Endodermal cell (in vitro differentiated cells): ENCODE results near the gene TNFRSF21. TPM values are rescaled to one million over a fixed set of nuclear protein-coding genes. Genes with fewer than 3 reads are reported as not detected.

Source experiments
- DNase-seq: peaks from one replicate; pipeline ENCODE4 v3.0.0-alpha.2; 2017
- H3K27ac ChIP-seq: 2 replicates; pipeline ENCODE4 v1.5.1; 2013; ENCODE audit warnings: mild to moderate bottlenecking, low read depth, low read length, moderate library complexity
- H3K27me3 ChIP-seq: 2 replicates; pipeline ENCODE4 v1.6.1; 2013; ENCODE audit warnings: mild to moderate bottlenecking, low read length, moderate library complexity; ENCODE audit not compliant: insufficient read depth, control insufficient read depth, poor library complexity, severe bottlenecking
- H3K36me3 ChIP-seq: 2 replicates; pipeline ENCODE4 v1.7.0; 2013; ENCODE audit warnings: mild to moderate bottlenecking, low read length, moderate library complexity; ENCODE audit not compliant: control insufficient read depth, insufficient read depth
- H3K4me1 ChIP-seq: one replicate; pipeline ENCODE4 v1.7.0; 2013; ENCODE audit warnings: low read length; ENCODE audit not compliant: control insufficient read depth, insufficient read depth
- H3K4me3 ChIP-seq: 2 replicates; pipeline ENCODE4 v1.5.1; 2013; ENCODE audit warnings: mild to moderate bottlenecking, low read length, moderate library complexity
- H3K9ac ChIP-seq: 2 replicates; pipeline ENCODE4 v1.6.1; 2013; ENCODE audit warnings: mild to moderate bottlenecking, low read length, moderate library complexity; ENCODE audit not compliant: poor library complexity, severe bottlenecking; ENCODE audit errors: extremely low read depth
- H3K9me3 ChIP-seq: 2 replicates; pipeline ENCODE4 v1.6.1; 2013; ENCODE audit warnings: mild to moderate bottlenecking, low read length, moderate library complexity; ENCODE audit not compliant: control insufficient read depth
- H3K27ac Mint-ChIP-seq: 2 replicates; pipeline ENCODE4 v1.8.0; 2020; ENCODE audit warnings: mixed read lengths
- H3K27me3 Mint-ChIP-seq: 2 replicates; pipeline ENCODE4 v1.8.0; 2021; ENCODE audit warnings: mild to moderate bottlenecking, mixed read lengths; ENCODE audit not compliant: insufficient read depth
- H3K36me3 Mint-ChIP-seq: 2 replicates; pipeline ENCODE4 v1.8.0; 2020; ENCODE audit warnings: low read depth, mixed read lengths
- H3K4me1 Mint-ChIP-seq: 2 replicates; pipeline ENCODE4 v1.8.0; 2020; ENCODE audit warnings: mixed read lengths
- H3K4me3 Mint-ChIP-seq: 2 replicates; pipeline ENCODE4 v1.8.0; 2020; ENCODE audit warnings: mild to moderate bottlenecking, moderate library complexity, mixed read lengths
- H3K9me3 Mint-ChIP-seq: 2 replicates; pipeline ENCODE4 v1.8.0; 2020; ENCODE audit warnings: mild to moderate bottlenecking, mixed read lengths
- WGBS, 2 experiments: methylation state at CpG; one replicate each; pipeline versions ENCODE4 v1.1.5 to v1.1.7; 2013; ENCODE audit warnings: missing lambda C conversion rate in 2 of 2, mixed read lengths in 1 of 2; ENCODE audit not compliant: insufficient coverage in 1 of 2, insufficient read length in 1 of 2; 5-methylcytosine and 5-hydroxymethylcytosine counted together
- long read RNA-seq, 4 experiments: library from polyadenylated mRNA in 2 of 4; library from RNA in 1 of 4; library from capped mRNA in 1 of 4; stranded (forward) in 3 of 4; unstranded in 1 of 4; transcript quantifications; one replicate each; pipeline ENCODE4 v2.0.0, GENCODE V29; 2020 to 2021; ENCODE audit warnings: inconsistent platforms in 1 of 4
- polyA plus RNA-seq, 2 experiments: library from polyadenylated mRNA; stranded (reverse); fragments of 50-300 nt; gene quantifications; one replicate each; pipeline ENCODE4 v1.2.3, GENCODE V29; 2013
- total RNA-seq, 2 donors: library from RNA; stranded (reverse); fragmentation: NEBNext Ultra II Directional in 1 of 2; extraction: Animal tissue kit (Norgen Biotek cat#: 25700) in 1 of 2; gene quantifications; 2 replicates in 1 of 2; 3 replicates in 1 of 2; pipeline ENCODE4 v1.2.1, GENCODE V29; 2021
- TF ChIP-seq, protein P1 (sequence below): fragments of 200-600 bp; sonication (generic); conservative IDR thresholded peaks from 2 replicates; pipeline ENCODE4 v1.5.0; 2021; ENCODE audit warnings: antibody characterized with exemption, mild to moderate bottlenecking

The TNFRSF21 gene, protein sequence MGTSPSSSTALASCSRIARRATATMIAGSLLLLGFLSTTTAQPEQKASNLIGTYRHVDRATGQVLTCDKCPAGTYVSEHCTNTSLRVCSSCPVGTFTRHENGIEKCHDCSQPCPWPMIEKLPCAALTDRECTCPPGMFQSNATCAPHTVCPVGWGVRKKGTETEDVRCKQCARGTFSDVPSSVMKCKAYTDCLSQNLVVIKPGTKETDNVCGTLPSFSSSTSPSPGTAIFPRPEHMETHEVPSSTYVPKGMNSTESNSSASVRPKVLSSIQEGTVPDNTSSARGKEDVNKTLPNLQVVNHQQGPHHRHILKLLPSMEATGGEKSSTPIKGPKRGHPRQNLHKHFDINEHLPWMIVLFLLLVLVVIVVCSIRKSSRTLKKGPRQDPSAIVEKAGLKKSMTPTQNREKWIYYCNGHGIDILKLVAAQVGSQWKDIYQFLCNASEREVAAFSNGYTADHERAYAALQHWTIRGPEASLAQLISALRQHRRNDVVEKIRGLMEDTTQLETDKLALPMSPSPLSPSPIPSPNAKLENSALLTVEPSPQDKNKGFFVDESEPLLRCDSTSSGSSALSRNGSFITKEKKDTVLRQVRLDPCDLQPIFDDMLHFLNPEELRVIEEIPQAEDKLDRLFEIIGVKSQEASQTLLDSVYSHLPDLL
- total RNA-seq, result 10 to 100 TPM; 63.3 to 93.2 TPM
- 35.5 TPM for polyA plus RNA-seq (2013, experiment 1 of 2)
- 44.5 TPM for polyA plus RNA-seq (2013, experiment 2 of 2)
- long read RNA-seq, experiment 1, transcript TNFRSF21-201 (6 exons, 3,595 nt), result major isoform, 9 of 31 reads
- long read RNA-seq, experiment 1, partial matches to known transcripts, result 20 of 31 reads
- long read RNA-seq, experiment 1, other reads (novel, unspliced or antisense), result 2 of 31 reads
- long read RNA-seq, experiment 2, transcript TNFRSF21-201 (6 exons, 3,595 nt), result major isoform, 273 of 302 reads
- long read RNA-seq, experiment 2, partial matches to known transcripts, result 12 of 302 reads
- long read RNA-seq, experiment 2, other reads (novel, unspliced or antisense), result 17 of 302 reads
- long read RNA-seq, experiment 3, transcript TNFRSF21-201 (6 exons, 3,595 nt), result major isoform, 404 of 447 reads
- long read RNA-seq, experiment 3, partial matches to known transcripts, result 20 of 447 reads
- long read RNA-seq, experiment 3, other reads (novel, unspliced or antisense), result 23 of 447 reads
- long read RNA-seq, experiment 4, partial matches to known transcripts, result 8 of 8 reads
- long read RNA-seq, experiment 4, other reads (novel, unspliced or antisense), result 0 of 8 reads

DNA sequence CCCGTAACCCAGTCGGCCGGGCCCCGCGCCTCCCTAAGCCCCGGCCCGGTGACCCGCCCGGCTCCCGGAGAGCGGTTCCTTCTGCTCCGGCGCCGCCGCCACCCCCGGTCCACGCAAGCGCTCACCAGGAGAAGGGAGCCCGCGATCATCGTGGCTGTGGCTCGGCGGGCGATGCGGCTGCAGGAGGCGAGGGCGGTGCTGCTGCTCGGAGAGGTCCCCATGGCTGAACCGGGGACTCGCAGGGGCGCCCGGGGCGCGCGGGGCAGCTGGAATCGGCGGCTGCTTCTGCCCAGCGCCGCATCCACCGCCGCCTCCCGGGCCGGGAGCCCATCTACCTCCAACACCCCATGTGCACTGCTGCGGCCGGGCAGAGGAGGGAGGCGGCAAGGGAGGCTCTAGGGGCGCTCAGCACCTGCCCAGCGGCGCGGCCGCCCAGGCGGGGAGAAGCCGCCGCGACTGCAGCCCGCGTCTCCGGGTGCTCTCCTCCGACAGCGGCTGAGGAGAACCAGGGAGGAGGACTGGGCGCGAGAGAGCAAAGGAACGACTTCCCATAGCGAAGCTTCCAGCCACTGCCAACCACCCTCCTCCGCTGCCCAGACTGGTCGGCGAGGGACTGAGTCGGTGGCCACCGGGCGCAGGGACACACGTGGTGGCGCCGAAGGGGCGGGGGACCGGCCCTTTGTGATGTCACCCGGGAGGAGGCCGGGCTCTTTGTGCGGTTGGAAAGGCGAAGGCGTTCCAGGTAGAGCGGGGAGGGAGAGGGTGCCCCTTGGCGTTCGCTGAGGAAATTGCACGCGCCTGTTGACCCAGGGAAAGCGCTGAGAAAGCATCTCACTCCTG lies at the start of gene TNFRSF21:
Gene TNFRSF21 (minus strand): TSS at position 615 of the 840 bp plus-strand sequence. CDS start 394 bp downstream, at position 221.
- DNase-seq, result peak; percentile 98
- H3K9ac ChIP-seq, result peak within 1 kb of the TSS; percentile 69
- H3K4me3 ChIP-seq, result peak within 1 kb of the TSS; percentile 91
- peaks cover 13% of the 10 kb centered on the region for H3K36me3 Mint-ChIP-seq
- H3K27me3 Mint-ChIP-seq, result no peaks in the 10 kb centered on the region
- 0% methylated on average over 86 of the region's 86 CpGs; no CpG with 5 or more reads in 1 of the 2 experiments for WGBS, 2 experiments
- no peaks in the 10 kb centered on the region for H3K27me3 ChIP-seq
- peaks cover 27% of the 10 kb centered on the region for H3K9me3 ChIP-seq
- H3K4me1 ChIP-seq, result peaks cover 4% of the 10 kb centered on the region
- TF ChIP-seq, protein P1, sequence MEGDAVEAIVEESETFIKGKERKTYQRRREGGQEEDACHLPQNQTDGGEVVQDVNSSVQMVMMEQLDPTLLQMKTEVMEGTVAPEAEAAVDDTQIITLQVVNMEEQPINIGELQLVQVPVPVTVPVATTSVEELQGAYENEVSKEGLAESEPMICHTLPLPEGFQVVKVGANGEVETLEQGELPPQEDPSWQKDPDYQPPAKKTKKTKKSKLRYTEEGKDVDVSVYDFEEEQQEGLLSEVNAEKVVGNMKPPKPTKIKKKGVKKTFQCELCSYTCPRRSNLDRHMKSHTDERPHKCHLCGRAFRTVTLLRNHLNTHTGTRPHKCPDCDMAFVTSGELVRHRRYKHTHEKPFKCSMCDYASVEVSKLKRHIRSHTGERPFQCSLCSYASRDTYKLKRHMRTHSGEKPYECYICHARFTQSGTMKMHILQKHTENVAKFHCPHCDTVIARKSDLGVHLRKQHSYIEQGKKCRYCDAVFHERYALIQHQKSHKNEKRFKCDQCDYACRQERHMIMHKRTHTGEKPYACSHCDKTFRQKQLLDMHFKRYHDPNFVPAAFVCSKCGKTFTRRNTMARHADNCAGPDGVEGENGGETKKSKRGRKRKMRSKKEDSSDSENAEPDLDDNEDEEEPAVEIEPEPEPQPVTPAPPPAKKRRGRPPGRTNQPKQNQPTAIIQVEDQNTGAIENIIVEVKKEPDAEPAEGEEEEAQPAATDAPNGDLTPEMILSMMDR, result peak; percentile 94
- peaks cover 16% of the 10 kb centered on the region for H3K9me3 Mint-ChIP-seq
- H3K4me3 Mint-ChIP-seq, result peak within 1 kb of the TSS; percentile 89
- H3K27ac ChIP-seq, result peak within 1 kb of the TSS; percentile 88
- H3K4me1 Mint-ChIP-seq, result peaks cover 31% of the 10 kb centered on the region
- H3K27ac Mint-ChIP-seq, result peak within 1 kb of the TSS; percentile 91
- H3K36me3 ChIP-seq, result peaks cover 23% of the 10 kb centered on the region

DNA sequence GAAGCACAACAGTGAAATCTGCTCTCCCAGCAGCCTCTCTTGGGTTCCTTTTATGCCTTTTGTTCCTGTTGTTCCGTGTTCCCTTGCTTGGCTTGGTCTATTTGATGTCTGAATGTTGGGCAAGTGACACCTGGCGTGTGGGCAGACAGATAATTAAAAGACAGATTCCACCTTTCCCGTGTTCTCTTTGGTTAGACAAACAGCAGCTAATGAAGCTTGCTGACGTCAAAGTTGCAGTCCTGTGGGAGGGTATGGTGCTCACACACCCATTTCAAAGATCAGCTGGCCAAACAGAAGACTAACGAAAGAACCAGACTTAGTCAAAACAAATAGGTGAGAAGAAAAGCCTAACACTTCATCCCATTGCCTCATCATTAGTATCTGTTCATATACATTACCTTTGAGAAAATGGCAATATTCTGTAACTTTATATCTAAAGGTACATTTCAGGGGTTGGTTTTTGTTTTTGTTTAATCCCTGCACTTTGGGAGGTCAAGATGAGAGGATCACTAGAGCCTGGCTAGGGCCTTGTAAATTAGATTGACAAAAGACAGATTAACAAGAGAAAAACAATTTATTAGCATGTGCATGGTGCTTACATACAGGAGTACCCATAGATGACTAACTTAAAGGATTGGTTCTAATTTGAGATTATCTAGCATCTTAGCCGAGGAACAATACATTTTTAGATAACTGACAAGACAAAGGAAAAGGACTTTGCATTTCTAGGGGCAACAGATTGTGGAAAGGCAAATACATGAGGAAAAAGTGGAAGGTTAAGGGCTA lies 48.9 kb upstream of the TNFRSF21 start:
- TF ChIP-seq, protein P1, result no peak
- Histone ChIP-seq H3K9me3 (no peaks in the 10 kb centered on the region), H3K9ac (no peak overlapping the region), H3K4me3 (no peak overlapping the region), H3K27me3 (no peaks in the 10 kb centered on the region), H3K36me3 (no peaks in the 10 kb centered on the region), H3K27ac (no peak overlapping the region), H3K4me1 (peaks cover 4% of the 10 kb centered on the region)
- Mint-ChIP-seq H3K36me3 (no peaks in the 10 kb centered on the region), H3K27me3 (no peaks in the 10 kb centered on the region), H3K4me3 (no peak overlapping the region), H3K4me1 (peaks cover 20% of the 10 kb centered on the region), H3K27ac (no peak overlapping the region), H3K9me3 (no peaks in the 10 kb centered on the region)
- no peak for DNase-seq
- WGBS, 2 experiments, result 61 to 68% methylated on average over 3 to 6 of the region's 6 CpGs
